GM12878 (cell line): ENCODE data around the gene ITPRIPL1. TPM values are rescaled to one million over a fixed set of nuclear protein-coding genes. Genes with fewer than 3 reads are reported as not detected.
A peak's percentile ranks its signal among the peaks of the same experiment; 100 is the strongest.

Experiments used
- ATAC-seq: fragments of 200-7000 bp; cut with Tn5 transposase; 3 replicates; pipeline ENCODE4 v1.9.1; 2020; ENCODE audit warnings: mild to moderate bottlenecking, moderate library complexity
- BruUV-seq: library from RNA; stranded (reverse); fragments of 400-500 nt; replicated peaks from 2 replicates; lab custom pipeline; 2021; lab: Mats Ljungman, UMichigan
- CTCF ChIA-PET: fragments of 300-600 bp; sonication (Branson Sonifier 250); formaldehyde crosslinking; extraction: SDS; loops from one replicate; lab custom pipeline; 2021; ENCODE audit warnings: inconsistent platforms; lab: Yijun Ruan, JAX
- POLR2A ChIA-PET: fragments of 350-600 bp; formaldehyde crosslinking; extraction: SDS; loops from one replicate; lab custom pipeline; 2021; ENCODE audit warnings: inconsistent platforms; lab: Charles Lee
- RAD21 ChIA-PET: fragments of 300-600 bp; sonication (Branson Sonifier 250); formaldehyde crosslinking; loops from one replicate; lab custom pipeline; 2023; ENCODE audit warnings: antibody characterized with exemption; ENCODE audit not compliant: unreplicated experiment; lab: Charles Lee
- SMC1A ChIA-PET: fragments of 300-600 bp; sonication (Branson Sonifier 250); formaldehyde crosslinking; loops from one replicate; lab custom pipeline; 2023; ENCODE audit not compliant: unreplicated experiment, uncharacterized antibody; lab: Charles Lee
- DNase-seq: peaks from one replicate; pipeline ENCODE4 v3.0.0-alpha.2; 2011; ENCODE audit warnings: low read depth, low spot score
- FAIRE-seq: peaks from 3 replicates; lab custom pipeline; 2011; peaks lifted over from hg19 to GRCh38; lab: Jason Lieb, UNC
- H2AFZ ChIP-seq: 2 replicates; pipeline ENCODE4 v1.6.0; 2011; ENCODE audit warnings: low read depth, low read length, control low read depth; ENCODE audit not compliant: control insufficient read depth
- H3K27ac ChIP-seq: 2 replicates; pipeline ENCODE4 v1.5.1; 2011; ENCODE audit warnings: control low read depth; ENCODE audit not compliant: control insufficient read depth, insufficient read depth
- H3K27me3 ChIP-seq, 2 experiments: replicated peaks in 1 of 2; 2 replicates each; pipeline versions ENCODE4 v1.6.0 to v1.6.1; 2011; ENCODE audit warnings: low read length in 1 of 2; ENCODE audit not compliant: control insufficient read depth in 2 of 2, insufficient read depth in 2 of 2
- H3K36me3 ChIP-seq, 2 experiments: 2 replicates each; pipeline ENCODE4 v1.5.1; 2011; ENCODE audit warnings: low read length in 1 of 2; ENCODE audit not compliant: control insufficient read depth in 2 of 2, insufficient read depth in 2 of 2
- H3K4me1 ChIP-seq: 2 replicates; pipeline ENCODE4 v1.6.1; 2011; ENCODE audit warnings: mild to moderate bottlenecking, low read length, moderate library complexity, mixed read lengths; ENCODE audit not compliant: control insufficient read depth, insufficient read depth
- H3K4me2 ChIP-seq: 2 replicates; pipeline ENCODE4 v1.6.0; 2011; ENCODE audit warnings: control low read depth; ENCODE audit not compliant: control insufficient read depth, insufficient read depth
- H3K4me3 ChIP-seq: fragments of 200-600 bp; sonication (generic); 2 replicates; pipeline ENCODE4 v1.5.1; 2016
- H3K79me2 ChIP-seq: 2 replicates; pipeline ENCODE4 v1.6.0; 2011; ENCODE audit warnings: low read length; ENCODE audit not compliant: control insufficient read depth, insufficient read depth
- H3K9ac ChIP-seq: 2 replicates; pipeline ENCODE4 v1.8.0; 2011; ENCODE audit warnings: low read length, control low read depth, mixed read lengths; ENCODE audit not compliant: control insufficient read depth, insufficient read depth
- H3K9me3 ChIP-seq: replicated peaks from 3 replicates; pipeline ENCODE4 v1.5.1; 2011; ENCODE audit warnings: mild to moderate bottlenecking, low read length; ENCODE audit not compliant: control insufficient read depth, insufficient read depth
- H4K20me1 ChIP-seq: 2 replicates; pipeline ENCODE4 v1.6.0; 2011; ENCODE audit not compliant: control insufficient read depth, insufficient read depth
- ATF7 ChIP-seq: fragments of 450-650 bp; IDR thresholded peaks from 2 replicates; pipeline ENCODE4 v1.6.1; 2016; ENCODE audit warnings: low read depth, mild to moderate bottlenecking
- EED ChIP-seq: sonication (generic); IDR thresholded peaks from 2 replicates; pipeline ENCODE4 v1.6.1; 2016; ENCODE audit warnings: antibody characterized with exemption, low read depth
- EP300 ChIP-seq, 2 experiments: fragments of 150-350 bp in 1 of 2; IDR thresholded peaks; 2 replicates each; pipeline ENCODE4 v1.6.1; 2011 to 2012; ENCODE audit warnings: low read depth in 2 of 2, low read length in 2 of 2, borderline replicate concordance in 1 of 2, improper control_type of control experiment in 1 of 2, inconsistent platforms in 1 of 2; ENCODE audit not compliant: control insufficient read depth in 1 of 2
- FOS ChIP-seq: IDR thresholded peaks from 3 replicates; pipeline ENCODE4 v1.6.1; 2011; ENCODE audit warnings: borderline replicate concordance; ENCODE audit not compliant: insufficient read length; ENCODE audit errors: extremely low read depth
- FOXM1 ChIP-seq: IDR thresholded peaks from 2 replicates; pipeline ENCODE4 v1.6.1; 2012; ENCODE audit warnings: low read depth, mild to moderate bottlenecking, inconsistent platforms, low read length, moderate library complexity
- GABPA ChIP-seq: IDR thresholded peaks from 2 replicates; pipeline ENCODE4 v1.6.1; 2014; ENCODE audit warnings: antibody characterized with exemption, low read depth, mild to moderate bottlenecking, inconsistent platforms
- HDAC2 ChIP-seq: fragments of 200-600 bp; sonication (generic); IDR thresholded peaks from 2 replicates; pipeline ENCODE4 v1.6.1; 2017
- IKZF1 ChIP-seq: fragments of 450-650 bp; conservative IDR thresholded peaks from 2 replicates; pipeline ENCODE4 v1.6.1; 2017; ENCODE audit warnings: antibody characterized with exemption, mild to moderate bottlenecking
- PAX5 ChIP-seq: IDR thresholded peaks from 2 replicates; pipeline ENCODE4 v1.6.1; 2011; ENCODE audit warnings: low read depth, low read length, borderline replicate concordance
- RB1 ChIP-seq: fragments of 450-650 bp; formaldehyde crosslinking; IDR thresholded peaks from 2 replicates; pipeline ENCODE4 v1.6.1; 2017; ENCODE audit warnings: mild to moderate bottlenecking, borderline replicate concordance
- RUNX3 ChIP-seq: IDR thresholded peaks from 2 replicates; pipeline ENCODE4 v1.6.1; 2012; ENCODE audit warnings: low read length, inconsistent platforms
- TAF1 ChIP-seq: IDR thresholded peaks from 2 replicates; pipeline ENCODE4 v1.6.1; 2011; ENCODE audit warnings: mild to moderate bottlenecking, low read depth, low read length, borderline replicate concordance
- TCF12 ChIP-seq: IDR thresholded peaks from 2 replicates; pipeline ENCODE4 v1.6.1; 2011; ENCODE audit warnings: low read depth, mild to moderate bottlenecking, low read length
- TCF3 ChIP-seq: IDR thresholded peaks from 2 replicates; pipeline ENCODE4 v1.6.1; 2012; ENCODE audit warnings: low read depth, mild to moderate bottlenecking, low read length, borderline replicate concordance; ENCODE audit not compliant: insufficient read depth
- WRNIP1 ChIP-seq: IDR thresholded peaks from 2 replicates; pipeline ENCODE4 v1.6.1; 2011; ENCODE audit warnings: low read depth, low read length, improper control_type of control experiment, borderline replicate concordance
- ZNF24 ChIP-seq: fragments of 450-650 bp; IDR thresholded peaks from 2 replicates; pipeline ENCODE4 v1.6.1; 2017; ENCODE audit warnings: antibody characterized with exemption, mild to moderate bottlenecking
- WGBS: methylation state at CpG from one replicate; pipeline ENCODE4 v1.1.6; 2016; ENCODE audit warnings: low lambda C conversion rate; ENCODE audit not compliant: insufficient replicate concordance, insufficient coverage; ENCODE audit errors: missing lambda C conversion rate; 5-methylcytosine and 5-hydroxymethylcytosine counted together
- in situ Hi-C: fragments of 300-500 bp; cut with MboI; formaldehyde crosslinking; loops from 9 replicates; pipeline ENCODE4 v1.14.3; 2018; ENCODE audit warnings: mixed read lengths
- intact Hi-C: fragments of 100-400 bp; cut with micrococcal nuclease; formaldehyde crosslinking; loops from one replicate; pipeline ENCODE4 v1.14.2; 2022; ENCODE audit not compliant: unreplicated experiment
- polyA plus RNA-seq, 11 experiments: library from polyadenylated mRNA; depleted of rRNA in 4 of 11; unstranded in 6 of 11; stranded (reverse) in 5 of 11; fragments of >200 nt; fragmentation: Nextera tagmentation in 4 of 11; fragmentation: Illumina TruSeq in 1 of 11; extraction: Ambion mirVana in 4 of 11; extraction: Trizol in 1 of 11; gene quantifications; 1 replicate in 1 of 11; 2 replicates in 10 of 11; pipeline versions ENCODE4 v1.2.1 to v1.2.3, GENCODE V29; 2011 to 2016; ENCODE audit warnings: inconsistent platforms in 2 of 11, missing spikeins in 2 of 11, low read depth in 1 of 11
- total RNA-seq, 4 experiments: library from RNA; depleted of rRNA in 3 of 4; stranded (reverse); fragments of >200 nt in 3 of 4; fragmentation: Illumina TruSeq in 1 of 4; extraction: Trizol in 1 of 4; gene quantifications; 2 replicates each; pipeline versions ENCODE4 v1.2.1 to v1.2.3, GENCODE V29; 2013 to 2021
- TF ChIP-seq, protein P1 (sequence below): IDR thresholded peaks from 2 replicates; pipeline ENCODE4 v1.6.1; 2012; ENCODE audit warnings: low read depth, low read length, improper control_type of control experiment
- TF ChIP-seq, protein P2 (sequence below): IDR thresholded peaks from 2 replicates; pipeline ENCODE4 v1.6.1; 2011; ENCODE audit warnings: borderline replicate concordance, low read depth, mild to moderate bottlenecking, moderate library complexity, mixed read lengths, low read length; ENCODE audit not compliant: insufficient read depth; ENCODE audit errors: extremely low read length
- TF ChIP-seq, protein P3 (sequence below): fragments of 450-650 bp; IDR thresholded peaks from 2 replicates; pipeline ENCODE4 v1.6.1; 2014; ENCODE audit warnings: mild to moderate bottlenecking
- TF ChIP-seq, protein P4 (sequence below): fragments of 450-650 bp; IDR thresholded peaks from 2 replicates; pipeline ENCODE4 v1.6.1; 2017; ENCODE audit warnings: borderline replicate concordance

The ITPRIPL1 gene
- total and polyA plus RNA-seq, 10 of the 15 experiments (the other 5 are each of a cell fraction or from before 2014, with no cell fraction given): 4.9 to 28.7 (median 14.3) TPM

DNA sequence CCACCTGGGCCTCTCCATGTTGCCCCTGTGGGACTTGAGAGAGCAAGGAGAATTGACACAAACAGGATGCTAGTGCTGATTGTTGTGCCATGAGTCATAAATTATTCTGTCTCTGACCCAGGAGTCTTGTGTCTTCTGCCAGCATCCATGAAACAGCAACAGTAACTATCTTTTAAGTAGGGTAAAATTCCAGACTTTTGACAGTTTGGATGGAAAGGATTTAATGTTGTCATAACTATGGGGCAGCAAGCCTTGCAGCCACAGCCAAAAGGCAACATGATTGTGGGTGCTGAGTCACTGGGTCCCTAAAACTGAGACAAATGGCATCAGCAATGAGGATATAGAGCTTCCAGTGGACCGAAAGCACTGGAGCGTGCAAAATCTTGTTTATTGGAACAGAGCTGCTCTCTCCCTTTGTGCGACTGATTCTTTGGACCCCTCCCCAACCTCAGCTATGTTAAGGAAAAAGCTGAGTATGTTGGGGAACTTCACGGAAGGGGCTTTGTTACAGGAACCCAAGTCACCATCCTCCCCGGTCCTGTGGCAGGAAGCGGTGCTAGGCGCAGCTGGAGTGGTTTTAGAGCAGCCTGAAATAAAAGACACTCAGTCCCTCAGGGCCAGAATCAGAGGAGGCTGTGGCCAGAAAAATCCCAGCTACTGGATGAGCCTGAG lies 9.6 kb upstream of the ITPRIPL1 start:
- in situ Hi-C loops: no loop called here
- peak; percentile 65; the same call in 1 of the 2 replicates for TF ChIP-seq TCF12
- TF ChIP-seq WRNIP1: no peak
- no peak for TF ChIP-seq EP300 (IDR thresholded peaks at IDR 0.05; ENCODE audit: borderline replicate concordance in 1 of 2, control insufficient read depth in 1 of 2, low read depth in 2 of 2, low read length in 2 of 2)
- TF ChIP-seq PAX5: peak; percentile 90; the same call in 1 of the 2 replicates
- TF ChIP-seq, protein P1, sequence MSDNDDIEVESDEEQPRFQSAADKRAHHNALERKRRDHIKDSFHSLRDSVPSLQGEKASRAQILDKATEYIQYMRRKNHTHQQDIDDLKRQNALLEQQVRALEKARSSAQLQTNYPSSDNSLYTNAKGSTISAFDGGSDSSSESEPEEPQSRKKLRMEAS: no peak
- TF ChIP-seq, protein P2, sequence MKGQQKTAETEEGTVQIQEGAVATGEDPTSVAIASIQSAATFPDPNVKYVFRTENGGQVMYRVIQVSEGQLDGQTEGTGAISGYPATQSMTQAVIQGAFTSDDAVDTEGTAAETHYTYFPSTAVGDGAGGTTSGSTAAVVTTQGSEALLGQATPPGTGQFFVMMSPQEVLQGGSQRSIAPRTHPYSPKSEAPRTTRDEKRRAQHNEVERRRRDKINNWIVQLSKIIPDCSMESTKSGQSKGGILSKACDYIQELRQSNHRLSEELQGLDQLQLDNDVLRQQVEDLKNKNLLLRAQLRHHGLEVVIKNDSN: no peak
- TF ChIP-seq EED: peak; percentile 36; the same call in 1 of the 2 replicates
- TF ChIP-seq ATF7: no peak
- TF ChIP-seq, protein P3, sequence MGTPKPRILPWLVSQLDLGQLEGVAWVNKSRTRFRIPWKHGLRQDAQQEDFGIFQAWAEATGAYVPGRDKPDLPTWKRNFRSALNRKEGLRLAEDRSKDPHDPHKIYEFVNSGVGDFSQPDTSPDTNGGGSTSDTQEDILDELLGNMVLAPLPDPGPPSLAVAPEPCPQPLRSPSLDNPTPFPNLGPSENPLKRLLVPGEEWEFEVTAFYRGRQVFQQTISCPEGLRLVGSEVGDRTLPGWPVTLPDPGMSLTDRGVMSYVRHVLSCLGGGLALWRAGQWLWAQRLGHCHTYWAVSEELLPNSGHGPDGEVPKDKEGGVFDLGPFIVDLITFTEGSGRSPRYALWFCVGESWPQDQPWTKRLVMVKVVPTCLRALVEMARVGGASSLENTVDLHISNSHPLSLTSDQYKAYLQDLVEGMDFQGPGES: no peak
- no peak for TF ChIP-seq FOXM1
- TF ChIP-seq RB1: no peak
- TF ChIP-seq, protein P4, sequence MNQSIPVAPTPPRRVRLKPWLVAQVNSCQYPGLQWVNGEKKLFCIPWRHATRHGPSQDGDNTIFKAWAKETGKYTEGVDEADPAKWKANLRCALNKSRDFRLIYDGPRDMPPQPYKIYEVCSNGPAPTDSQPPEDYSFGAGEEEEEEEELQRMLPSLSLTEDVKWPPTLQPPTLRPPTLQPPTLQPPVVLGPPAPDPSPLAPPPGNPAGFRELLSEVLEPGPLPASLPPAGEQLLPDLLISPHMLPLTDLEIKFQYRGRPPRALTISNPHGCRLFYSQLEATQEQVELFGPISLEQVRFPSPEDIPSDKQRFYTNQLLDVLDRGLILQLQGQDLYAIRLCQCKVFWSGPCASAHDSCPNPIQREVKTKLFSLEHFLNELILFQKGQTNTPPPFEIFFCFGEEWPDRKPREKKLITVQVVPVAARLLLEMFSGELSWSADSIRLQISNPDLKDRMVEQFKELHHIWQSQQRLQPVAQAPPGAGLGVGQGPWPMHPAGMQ: no peak
- TF ChIP-seq FOS: no peak
- TF ChIP-seq IKZF1: peak; percentile 58
- peak; percentile 49; the same call in 1 of the 2 replicates for TF ChIP-seq RUNX3
- TF ChIP-seq TAF1: no peak
- 0 out of 2 replicates have a peak, but pooled peaks have one; percentile 42 for TF ChIP-seq TCF3
- no peak for TF ChIP-seq GABPA
- no peak for TF ChIP-seq HDAC2
- TF ChIP-seq ZNF24: no peak

More for the DNA sequence above, 9.6 kb upstream of the ITPRIPL1 start:
- H3K36me3 ChIP-seq: no peaks in the 10 kb centered on the region
- ChIA-PET POLR2A (interaction anchor here (0.6 to 1.6 kb wide), 4 partner anchors 9 to 470 kb away, joined by 3 to 11 read pairs (median 7); partner anchors contain the start of genes ITPRIPL1, NCAPH and SNRNP200), RAD21 (interaction anchor here (0.8 to 1.5 kb wide), 2 partner anchors 9 to 20 kb away, joined by 5 to 7 read pairs; partner anchors contain the start of genes ITPRIPL1 and NCAPH), SMC1A (interaction anchor here (0.9 to 13.4 kb wide), 4 partner anchors 9 to 22 kb away, joined by 3 to 231 read pairs (median 5); partner anchors contain the start of gene NCAPH), CTCF (interaction anchor here (1.2 to 1.7 kb wide), 4 partner anchors 9 to 29 kb away, joined by 4 to 5 read pairs (median 4); partner anchors contain the start of gene NCAPH)
- peak overlapping the region; percentile 78 for H3K4me2 ChIP-seq
- H3K27ac ChIP-seq: peak overlapping the region; percentile 69
- H3K79me2 ChIP-seq: peaks cover 13% of the 10 kb centered on the region
- H3K27me3 ChIP-seq: no peaks in the 10 kb centered on the region
- no TSS peak for BruUV-seq
- H3K4me3 ChIP-seq: 0 out of 2 replicates have a peak overlapping the region, but pooled peaks have one; percentile 42
- ATAC-seq (peak; percentile 69), DNase-seq (no peak), FAIRE-seq (peak; percentile 31)
- 17% methylated on average over 7 of the region's 7 CpGs for WGBS
- no peaks in the 10 kb centered on the region for H3K9me3 ChIP-seq
- no peaks in the 10 kb centered on the region for H4K20me1 ChIP-seq
- peaks cover 16% of the 10 kb centered on the region for H3K4me1 ChIP-seq
- intact Hi-C loops: no loop called here
- H2AFZ ChIP-seq: peak overlapping the region; percentile 59
- peak overlapping the region; percentile 36; the same call in 1 of the 2 replicates for H3K9ac ChIP-seq
